Fibroblast of lung (primary cell): Measurements from ENCODE around the gene NFATC4.

Source experiments
- CTCF ChIP-seq, 2 donors: IDR thresholded peaks in 1 of 2; conservative IDR thresholded peaks in 1 of 2; 1 replicate in 1 of 2; 2 replicates in 1 of 2; pipeline ENCODE4 v1.5.1; 2011 to 2012; ENCODE audit warnings: low read length in 2 of 2, control low read depth in 1 of 2, inconsistent platforms in 1 of 2, low read depth in 1 of 2, mild to moderate bottlenecking in 1 of 2
- EZH2 ChIP-seq: IDR thresholded peaks from 2 replicates; pipeline ENCODE4 v1.5.1; 2012; ENCODE audit warnings: low read length, control low read depth, mild to moderate bottlenecking; ENCODE audit errors: missing control alignments

- TF ChIP-seq CTCF (conservative IDR thresholded peaks at IDR 0.05 in 1 of 2, IDR thresholded peaks at IDR 0.05 in 1 of 2; ENCODE audit: low read depth in 1 of 2, low read length in 2 of 2) (no peak), EZH2 (no peak)
These were observed 9.7 kb downstream of the NFATC4 start for GRCh38 chr14:24377657-24378056.
